Esophagus squamous epithelium (tissue), 5 donors: ENCODE results near the gene RFC1. TPM values are rescaled to one million over a fixed set of nuclear protein-coding genes. Genes with fewer than 3 reads are reported as not detected.

Experiments used
- DNase-seq: peaks from one replicate; lab custom pipeline; 2025; lab: John Stamatoyannopoulos, UW
- H3K27ac ChIP-seq, 4 donors: fragments of 200-600 bp; sonication (generic); one replicate each; pipeline ENCODE4 v1.5.1; 2016 to 2019; ENCODE audit warnings: mild to moderate bottlenecking in 1 of 4
- H3K27me3 ChIP-seq, 4 donors: fragments of 200-600 bp; sonication (generic); 1 replicate in 3 of 4; 2 replicates in 1 of 4; pipeline versions ENCODE4 v1.5.1 to v1.6.0; 2017 to 2021; ENCODE audit warnings: antibody characterized with exemption in 1 of 4
- H3K36me3 ChIP-seq, 3 donors: fragments of 200-600 bp; sonication (generic); one replicate each; pipeline ENCODE4 v1.5.1; 2016 to 2019
- H3K4me1 ChIP-seq, 3 donors: fragments of 200-600 bp; sonication (generic); one replicate each; pipeline ENCODE4 v1.5.1; 2017 to 2019
- H3K4me3 ChIP-seq, 4 donors: fragments of 200-600 bp; sonication (generic); 1 replicate in 3 of 4; 2 replicates in 1 of 4; pipeline ENCODE4 v1.5.1; 2016 to 2019; ENCODE audit warnings: mild to moderate bottlenecking in 2 of 4, moderate library complexity in 1 of 4
- H3K9me3 ChIP-seq, 3 donors: fragments of 200-600 bp; sonication (generic); one replicate each; pipeline ENCODE4 v1.5.1; 2016 to 2019
- POLR2A ChIP-seq, 4 donors: fragments of 450-650 bp; IDR thresholded peaks; one replicate each; pipeline ENCODE4 v1.6.1; 2017; ENCODE audit warnings: antibody characterized with exemption in 4 of 4, mild to moderate bottlenecking in 4 of 4, moderate library complexity in 3 of 4
- WGBS, 2 donors: methylation state at CpG; one replicate each; pipeline ENCODE4 v1.1.5; 2018; 5-methylcytosine and 5-hydroxymethylcytosine counted together
- intact Hi-C: fragments of 100-400 bp; cut with DNase I; formaldehyde crosslinking; loops from one replicate; pipeline ENCODE4 v1.15.0; 2022
- total RNA-seq, 4 donors: library from RNA; depleted of rRNA; stranded (reverse); fragments of >200 nt; gene quantifications; one replicate each; pipeline ENCODE4 v1.1.0, GENCODE V29; 2016
- TF ChIP-seq, protein P1 (sequence below), 6 experiments: fragments of 450-650 bp in 4 of 6; fragments of 200-600 bp in 2 of 6; sonication (generic) in 2 of 6; IDR thresholded peaks; one replicate each; pipeline ENCODE4 v1.5.1; 2016 to 2019; ENCODE audit warnings: antibody characterized with exemption in 6 of 6, mild to moderate bottlenecking in 4 of 6, moderate library complexity in 4 of 6
- donor health status: DM: yes; HTN: yes; CAD: no.

Gene RFC1
- total RNA-seq, 4 donors from 2014 or later: 19.8 to 34.2 (median 25.4) TPM

GRCh38 chr4:39342731-39343130, 23.4 kb downstream of the RFC1 start:
- no peaks in the 10 kb centered on the region for H3K9me3 ChIP-seq
- H3K36me3 ChIP-seq: peaks cover 0 to 53% (median 4%) of the 10 kb centered on the region in 3 donors
- H3K27ac ChIP-seq: no peak overlapping the region
- no peaks in the 10 kb centered on the region for H3K4me1 ChIP-seq
- 92 to 98% methylated on average over 7 of the region's 7 CpGs for WGBS, 2 donors
- intact Hi-C loops: no loop called here
- DNase-seq: no peak
- TF ChIP-seq, protein P1, sequence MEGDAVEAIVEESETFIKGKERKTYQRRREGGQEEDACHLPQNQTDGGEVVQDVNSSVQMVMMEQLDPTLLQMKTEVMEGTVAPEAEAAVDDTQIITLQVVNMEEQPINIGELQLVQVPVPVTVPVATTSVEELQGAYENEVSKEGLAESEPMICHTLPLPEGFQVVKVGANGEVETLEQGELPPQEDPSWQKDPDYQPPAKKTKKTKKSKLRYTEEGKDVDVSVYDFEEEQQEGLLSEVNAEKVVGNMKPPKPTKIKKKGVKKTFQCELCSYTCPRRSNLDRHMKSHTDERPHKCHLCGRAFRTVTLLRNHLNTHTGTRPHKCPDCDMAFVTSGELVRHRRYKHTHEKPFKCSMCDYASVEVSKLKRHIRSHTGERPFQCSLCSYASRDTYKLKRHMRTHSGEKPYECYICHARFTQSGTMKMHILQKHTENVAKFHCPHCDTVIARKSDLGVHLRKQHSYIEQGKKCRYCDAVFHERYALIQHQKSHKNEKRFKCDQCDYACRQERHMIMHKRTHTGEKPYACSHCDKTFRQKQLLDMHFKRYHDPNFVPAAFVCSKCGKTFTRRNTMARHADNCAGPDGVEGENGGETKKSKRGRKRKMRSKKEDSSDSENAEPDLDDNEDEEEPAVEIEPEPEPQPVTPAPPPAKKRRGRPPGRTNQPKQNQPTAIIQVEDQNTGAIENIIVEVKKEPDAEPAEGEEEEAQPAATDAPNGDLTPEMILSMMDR (IDR thresholded peaks at IDR 0.05): no peak
- TF ChIP-seq POLR2A (IDR thresholded peaks at IDR 0.05): no peak
- no peak overlapping the region for H3K4me3 ChIP-seq
- H3K27me3 ChIP-seq: no peaks in the 10 kb centered on the region

DNA sequence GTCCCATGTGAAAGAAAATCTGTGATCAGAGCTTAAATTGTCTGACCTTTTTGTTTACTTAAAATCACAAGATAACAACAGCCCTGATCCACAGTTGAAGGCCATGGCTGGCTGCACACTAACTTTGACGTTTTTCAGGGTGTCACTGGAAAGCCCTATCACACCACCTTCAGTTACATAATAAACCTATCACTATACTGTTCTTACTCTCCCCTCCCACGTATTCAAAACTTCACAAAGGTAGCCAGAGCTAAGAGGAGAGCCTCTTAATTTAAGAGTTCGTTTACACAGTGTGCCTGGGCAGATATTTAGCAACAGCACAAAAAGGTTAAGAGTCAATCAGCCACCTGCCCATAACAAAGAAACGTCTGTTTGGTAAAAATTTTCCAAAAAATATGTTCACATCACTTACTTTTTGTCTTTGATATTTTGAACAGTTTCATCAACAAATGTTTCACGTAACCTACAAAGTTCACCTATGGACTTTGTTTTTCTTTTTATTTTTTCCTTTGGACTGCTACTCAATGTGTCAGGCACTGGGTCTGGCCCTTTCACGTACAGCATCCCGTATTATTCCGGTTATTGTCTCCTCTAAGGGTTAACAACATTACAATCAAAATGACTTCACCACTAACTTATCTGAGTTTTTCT, 25.0 kb downstream of the RFC1 start:
- no peak overlapping the region for H3K4me3 ChIP-seq
- H3K27me3 ChIP-seq: no peaks in the 10 kb centered on the region
- TF ChIP-seq, protein P1 (IDR thresholded peaks at IDR 0.05): no peak
- TF ChIP-seq POLR2A (IDR thresholded peaks at IDR 0.05): no peak
- no peak for DNase-seq
- no peaks in the 10 kb centered on the region for H3K9me3 ChIP-seq
- H3K36me3 ChIP-seq: peaks cover 0 to 44% (median 4%) of the 10 kb centered on the region in 3 donors
- no peaks in the 10 kb centered on the region for H3K4me1 ChIP-seq
- intact Hi-C loops: no loop called here
- 78 to 79% methylated on average over 8 of the region's 8 CpGs for WGBS, 2 donors
- no peak overlapping the region for H3K27ac ChIP-seq

- no peaks in the 10 kb centered on the region for H3K4me1 ChIP-seq
- H3K4me3 ChIP-seq: no peak overlapping the region
- TF ChIP-seq POLR2A (IDR thresholded peaks at IDR 0.05): no peak
- TF ChIP-seq, protein P1 (IDR thresholded peaks at IDR 0.05): no peak
- WGBS, 2 donors: 94 to 100% methylated on average over 2 of the region's 2 CpGs
- no peaks in the 10 kb centered on the region for H3K27me3 ChIP-seq
- H3K36me3 ChIP-seq: peaks cover 0 to 40% (median 4%) of the 10 kb centered on the region in 3 donors
- intact Hi-C loops: no loop called here
- H3K9me3 ChIP-seq: no peaks in the 10 kb centered on the region
- H3K27ac ChIP-seq: no peak overlapping the region
- no peak for DNase-seq
These were observed 26.2 kb downstream of the RFC1 start for GRCh38 chr4:39339968-39340367.

- intact Hi-C loops: no loop called here
- H3K9me3 ChIP-seq: no peaks in the 10 kb centered on the region
- TF ChIP-seq, protein P1 (IDR thresholded peaks at IDR 0.05): no peak
- TF ChIP-seq POLR2A (IDR thresholded peaks at IDR 0.05): no peak
- no peaks in the 10 kb centered on the region for H3K4me1 ChIP-seq
- H3K36me3 ChIP-seq: peaks cover 0 to 20% (median 0%) of the 10 kb centered on the region in 3 donors
- WGBS, 2 donors: 93 to 99% methylated on average over 4 of the region's 4 CpGs
- H3K27ac ChIP-seq: no peak overlapping the region
- DNase-seq: no peak
- H3K4me3 ChIP-seq: no peak overlapping the region
- H3K27me3 ChIP-seq: no peaks in the 10 kb centered on the region
These were observed 28.3 kb downstream of the RFC1 start for GRCh38 chr4:39337841-39338240.

GRCh38 chr4:39335566-39335965, 30.6 kb downstream of the RFC1 start:
- DNase-seq: no peak
- H3K4me3 ChIP-seq: no peak overlapping the region
- no peaks in the 10 kb centered on the region for H3K27me3 ChIP-seq
- no peaks in the 10 kb centered on the region for H3K4me1 ChIP-seq
- no peak for TF ChIP-seq POLR2A (IDR thresholded peaks at IDR 0.05)
- TF ChIP-seq, protein P1 (IDR thresholded peaks at IDR 0.05): no peak
- no peaks in the 10 kb centered on the region for H3K9me3 ChIP-seq
- WGBS, 2 donors: 82 to 89% methylated on average over 4 of the region's 4 CpGs
- H3K36me3 ChIP-seq: no peaks in the 10 kb centered on the region
- intact Hi-C loops: no loop called here
- no peak overlapping the region for H3K27ac ChIP-seq
